RWPE1 (cell line): ENCODE results near the gene PHOSPHO1.
"Not testable (repeated sequence)": the region's sequence is repeated elsewhere in the genome, so short reads cannot be mapped to it uniquely, and the experiment has no call there.

Experiments used
- CTCF ChIA-PET: fragments of 350-600 bp; sonication (Branson Sonifier 250); formaldehyde crosslinking; extraction: SDS; loops from one replicate; lab custom pipeline; 2021; lab: Yijun Ruan, JAX
- POLR2A ChIA-PET: fragments of 400-600 bp; formaldehyde crosslinking; extraction: SDS; loops from one replicate; lab custom pipeline; 2020; ENCODE audit warnings: antibody characterized with exemption; ENCODE audit not compliant: low non-redundant PET; lab: Yijun Ruan, JAX
- DNase-seq: peaks from one replicate; pipeline ENCODE4 v3.0.0; 2012; ENCODE audit warnings: low spot score
- H3K27ac ChIP-seq: fragments of 450-650 bp; 2 replicates; pipeline ENCODE4 v1.5.1; 2017
- CTCF ChIP-seq: fragments of 450-650 bp; conservative IDR thresholded peaks from 2 replicates; pipeline ENCODE4 v1.5.1; 2017; ENCODE audit warnings: low read depth, mild to moderate bottlenecking

The PHOSPHO1 gene

GRCh38 chr17:49230636-49231562 lies at the start of gene PHOSPHO1:
Gene PHOSPHO1 (minus strand): TSS chr17:49230787. CDS start chr17:49226691, 4,096 bp downstream.
- peak; percentile 84 for DNase-seq
- CTCF ChIA-PET, result interaction anchor here (0.8 to 1.5 kb wide), 2 partner anchors 177 to 198 kb away, joined by 3 to 5 read pairs; no protein-coding TSS in a partner anchor
- no peak for TF ChIP-seq CTCF
- POLR2A ChIA-PET, result no interaction called here
- no peak within 1 kb of the TSS for H3K27ac ChIP-seq

DNA sequence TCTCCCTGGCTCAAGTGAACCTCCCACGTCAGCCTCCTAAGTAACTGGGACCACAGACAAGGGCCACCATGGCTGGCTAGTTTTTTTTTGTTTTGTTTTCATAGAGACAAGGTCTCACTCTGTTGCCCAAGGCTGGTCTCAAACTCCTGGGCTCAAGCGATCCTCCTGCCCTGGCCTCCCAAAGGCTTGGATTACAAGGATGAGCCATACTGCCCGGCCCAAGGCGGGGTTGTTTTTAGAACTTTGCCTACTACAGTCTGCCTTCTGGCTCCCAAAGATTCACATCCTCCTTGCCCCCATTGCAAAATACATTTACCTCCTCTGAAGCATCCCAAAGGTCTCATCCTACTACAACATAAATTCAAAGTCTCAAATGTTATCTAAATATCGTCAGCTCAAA lies 49.5 kb upstream of the PHOSPHO1 start:
- TF ChIP-seq CTCF, result no peak
- POLR2A ChIA-PET, result no interaction called here
- no peak overlapping the region for H3K27ac ChIP-seq
- CTCF ChIA-PET, result no interaction called here
- no peak for DNase-seq

DNA sequence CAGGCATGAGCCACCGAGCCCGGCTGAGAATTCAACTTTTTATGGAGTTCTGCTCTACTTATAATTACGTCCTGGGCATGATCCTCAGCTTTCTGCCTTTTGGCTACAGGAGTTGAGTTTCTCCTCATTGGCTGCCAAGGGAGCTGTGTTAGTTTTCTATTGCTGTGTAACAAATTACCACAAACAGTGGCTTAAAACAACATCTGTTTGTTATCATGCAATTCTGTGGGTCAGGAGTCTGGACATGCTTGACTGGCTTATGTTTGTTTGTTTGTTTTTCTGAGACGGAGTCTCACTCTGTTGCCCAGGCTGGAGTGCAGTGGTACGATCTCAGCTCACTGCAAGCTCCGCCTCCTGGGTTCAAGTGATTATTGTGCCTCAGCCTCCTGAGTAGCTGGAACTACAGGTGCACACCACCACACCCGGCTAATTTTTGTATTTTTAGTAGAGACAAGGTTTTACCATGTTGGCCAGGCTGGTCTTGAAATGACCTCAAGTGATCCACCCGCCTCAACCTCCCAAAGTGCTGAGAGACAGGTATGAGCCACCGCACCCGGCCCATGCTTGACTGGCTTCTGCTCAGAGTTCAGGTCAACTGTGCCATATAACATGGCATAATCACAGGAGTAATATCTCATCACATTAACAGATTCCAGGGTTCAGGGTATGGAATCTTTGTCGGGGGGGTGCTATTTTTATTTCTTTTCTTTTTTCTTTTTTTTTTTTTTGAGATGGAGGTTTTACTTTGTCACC lies 48.9 kb upstream of the PHOSPHO1 start:
- POLR2A ChIA-PET, CTCF ChIA-PET, DNase-seq, H3K27ac ChIP-seq: not testable (repeated sequence)

DNA sequence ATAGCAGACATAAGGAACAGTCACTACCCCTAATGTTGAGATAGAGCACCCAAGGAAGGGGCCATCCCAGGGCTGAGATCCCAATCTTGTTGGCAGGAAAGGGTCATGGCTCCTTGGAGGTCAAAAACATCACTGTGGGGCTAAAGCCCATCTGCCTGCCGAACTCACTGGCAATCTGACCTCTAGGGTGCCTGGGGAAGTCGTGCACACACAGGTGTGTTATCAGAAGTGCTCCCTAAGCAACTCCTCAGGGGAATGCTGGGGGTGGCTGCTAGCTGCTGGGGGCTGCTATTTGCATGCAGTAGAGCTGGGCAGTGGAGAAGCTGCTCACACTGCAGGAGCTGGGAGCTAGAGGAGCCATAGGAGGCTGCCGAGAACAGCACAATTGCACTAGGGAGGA lies 47.5 kb upstream of the PHOSPHO1 start:
- ChIA-PET CTCF (no interaction called here), POLR2A (no interaction called here)
- DNase-seq, result no peak
- no peak overlapping the region for H3K27ac ChIP-seq
- TF ChIP-seq CTCF, result no peak

DNA sequence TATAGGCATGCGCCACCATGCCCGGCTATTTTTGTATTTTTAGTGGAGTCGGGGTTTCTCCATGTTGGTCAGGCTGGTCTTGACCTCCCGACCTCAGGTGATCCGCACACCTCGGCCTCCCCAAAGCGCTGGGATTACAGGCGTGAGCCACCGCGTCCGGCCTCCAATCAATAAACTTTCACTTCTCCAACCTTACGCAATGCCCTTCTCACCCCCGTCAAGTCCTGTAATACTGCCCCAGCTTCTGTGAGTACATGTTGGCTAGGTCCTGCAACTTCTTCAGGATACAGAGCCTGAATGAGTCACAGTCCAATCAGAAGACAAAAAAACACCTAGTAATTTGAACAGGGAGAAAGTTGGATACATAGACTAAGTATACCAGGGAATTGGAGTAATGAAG lies 47.1 kb upstream of the PHOSPHO1 start:
- CTCF ChIA-PET, result no interaction called here
- DNase-seq, result peak; percentile 54
- no peak for TF ChIP-seq CTCF
- POLR2A ChIA-PET, result no interaction called here
- H3K27ac ChIP-seq, result no peak overlapping the region

DNA sequence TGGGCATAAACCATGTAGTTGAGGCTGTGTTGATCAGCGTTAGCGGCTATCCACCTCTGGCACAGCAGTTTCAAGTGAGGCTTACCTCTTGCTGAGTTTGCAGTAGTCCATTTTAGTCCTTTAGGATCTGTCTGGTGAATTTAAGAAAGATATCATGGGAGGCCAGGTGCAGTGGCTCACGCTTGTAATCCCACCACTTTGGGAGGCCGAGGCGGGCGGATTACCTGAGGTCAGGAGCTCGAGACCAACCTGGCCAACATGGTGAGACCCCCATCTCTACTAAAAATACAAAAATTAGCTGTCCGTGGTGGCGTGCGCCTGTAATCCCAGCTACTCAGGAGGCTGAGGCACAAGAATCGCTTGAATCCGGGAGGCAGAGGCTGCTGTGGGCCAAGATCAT lies 45.4 kb upstream of the PHOSPHO1 start:
- H3K27ac ChIP-seq, POLR2A ChIA-PET, DNase-seq: not testable (repeated sequence)
- CTCF ChIA-PET, result interaction anchor here (0.7 to 1.0 kb wide), 3 partner anchors 15 to 48 kb away, joined by 3 to 5 read pairs (median 3); no protein-coding TSS in a partner anchor

GRCh38 chr17:49269356-49269755 lies 38.8 kb upstream of the PHOSPHO1 start:
- H3K27ac ChIP-seq, result no peak overlapping the region
- DNase-seq, result no peak
- ChIA-PET POLR2A (no interaction called here), CTCF (no interaction called here)
- no peak for TF ChIP-seq CTCF
